Testis (tissue), 3 donors: Measurements from ENCODE around the gene HOXA7. TPM values are rescaled to one million over a fixed set of nuclear protein-coding genes. Genes with fewer than 3 reads are reported as not detected.
A peak's percentile ranks its signal among the peaks of the same experiment; 100 is the strongest.

Experiments
- DNase-seq: peaks from one replicate; pipeline ENCODE4 v3.0.0-alpha.2; 2019
- H3K27ac ChIP-seq, 2 donors: fragments of 200-600 bp; sonication (generic); one replicate each; pipeline ENCODE4 v1.5.1; 2019
- H3K27me3 ChIP-seq: fragments of 200-600 bp; sonication (generic); one replicate; pipeline ENCODE4 v1.5.1; 2019
- H3K36me3 ChIP-seq: fragments of 200-600 bp; sonication (generic); one replicate; pipeline ENCODE4 v1.5.1; 2017; ENCODE audit warnings: low read depth; ENCODE audit errors: missing control alignments
- H3K4me1 ChIP-seq: fragments of 200-600 bp; sonication (generic); one replicate; pipeline ENCODE4 v1.5.1; 2019
- H3K4me3 ChIP-seq, 2 donors: fragments of 200-600 bp; sonication (generic); one replicate each; pipeline ENCODE4 v1.5.1; 2017 to 2019
- H3K9me3 ChIP-seq: fragments of 200-600 bp; sonication (generic); one replicate; pipeline ENCODE4 v1.5.1; 2017
- POLR2A ChIP-seq: fragments of 450-650 bp; IDR thresholded peaks from one replicate; pipeline ENCODE4 v1.6.1; 2017; ENCODE audit warnings: antibody characterized with exemption, mild to moderate bottlenecking, moderate library complexity
- WGBS, 2 donors: methylation state at CpG; one replicate each; pipeline ENCODE4 v1.1.5; 2018; 5-methylcytosine and 5-hydroxymethylcytosine counted together
- intact Hi-C: fragments of 100-400 bp; cut with DNase I; formaldehyde crosslinking; loops from one replicate; pipeline ENCODE4 v1.15.1; 2023; ENCODE audit warnings: low total_unique reads
- polyA plus RNA-seq: library from polyadenylated mRNA; stranded (reverse); fragments of 350-450 nt; fragmentation: Illumina TruSeq; extraction: RNeasy Lipid Tissue Mini Kit (QIAGEN cat#74804); gene quantifications from one replicate; pipeline ENCODE4 v1.2.3, GENCODE V29; 2014; ENCODE audit warnings: low read depth, low replicate concordance; ENCODE audit not compliant: insufficient read depth
- total RNA-seq, 2 donors: library from RNA; depleted of rRNA; stranded (reverse); fragments of >200 nt; gene quantifications; one replicate each; pipeline ENCODE4 v1.2.3, GENCODE V29; 2016
- TF ChIP-seq, protein P1 (sequence below), 3 experiments: fragments of 450-650 bp in 2 of 3; fragments of 200-600 bp in 1 of 3; sonication (generic) in 1 of 3; IDR thresholded peaks; one replicate each; pipeline ENCODE4 v1.5.1; 2016 to 2019; ENCODE audit warnings: antibody characterized with exemption in 3 of 3, mild to moderate bottlenecking in 2 of 3, moderate library complexity in 1 of 3

Gene HOXA7
- total and polyA plus RNA-seq, 3 donors from 2014 or later, result 3.1 to 13.1 (median 7.8) TPM

GRCh38 chr7:27154901-27155815, 1.3 kb downstream of the HOXA7 start:
- peak; percentile 10 for DNase-seq
- Histone ChIP-seq H3K4me3 (no peak overlapping the region), H3K27me3 (peaks cover 14% of the 10 kb centered on the region), H3K9me3 (no peaks in the 10 kb centered on the region), H3K27ac (no peak overlapping the region), H3K4me1 (peaks cover 7% of the 10 kb centered on the region), H3K36me3 (no peaks in the 10 kb centered on the region)
- WGBS, 2 donors, result 5 to 12% methylated on average over 45 to 48 of the region's 48 CpGs
- intact Hi-C loops, result no loop called here
- no peak for TF ChIP-seq POLR2A

DNA sequence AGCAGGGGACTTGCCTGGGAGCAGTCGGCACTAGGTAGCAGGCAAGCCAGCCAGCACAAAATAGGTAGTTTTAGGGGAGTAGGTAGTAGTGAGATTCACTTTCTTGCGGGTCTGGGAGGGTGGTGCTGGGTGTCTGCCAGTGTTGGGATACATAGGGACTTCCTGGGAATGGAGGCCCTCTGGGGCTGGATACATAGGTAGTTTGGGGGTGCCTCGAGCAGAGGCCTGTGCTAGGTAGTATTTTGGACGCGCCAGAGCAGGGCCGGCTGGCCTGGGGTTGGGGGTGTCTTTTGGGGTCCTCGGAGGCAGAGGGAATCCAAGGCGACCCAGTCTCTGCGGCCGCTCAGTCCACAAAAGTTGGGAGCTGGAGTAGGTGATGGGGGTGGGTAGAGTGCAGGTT, 2.1 kb downstream of the HOXA7 start:
- WGBS, 2 donors, result 44 to 56% methylated on average over 10 of the region's 10 CpGs
- Histone ChIP-seq H3K4me3 (no peak overlapping the region), H3K27ac (no peak overlapping the region), H3K9me3 (no peaks in the 10 kb centered on the region), H3K36me3 (no peaks in the 10 kb centered on the region), H3K27me3 (peaks cover 14% of the 10 kb centered on the region), H3K4me1 (peaks cover 7% of the 10 kb centered on the region)
- DNase-seq, result peak; percentile 6
- no peak for TF ChIP-seq POLR2A
- TF ChIP-seq, protein P1, sequence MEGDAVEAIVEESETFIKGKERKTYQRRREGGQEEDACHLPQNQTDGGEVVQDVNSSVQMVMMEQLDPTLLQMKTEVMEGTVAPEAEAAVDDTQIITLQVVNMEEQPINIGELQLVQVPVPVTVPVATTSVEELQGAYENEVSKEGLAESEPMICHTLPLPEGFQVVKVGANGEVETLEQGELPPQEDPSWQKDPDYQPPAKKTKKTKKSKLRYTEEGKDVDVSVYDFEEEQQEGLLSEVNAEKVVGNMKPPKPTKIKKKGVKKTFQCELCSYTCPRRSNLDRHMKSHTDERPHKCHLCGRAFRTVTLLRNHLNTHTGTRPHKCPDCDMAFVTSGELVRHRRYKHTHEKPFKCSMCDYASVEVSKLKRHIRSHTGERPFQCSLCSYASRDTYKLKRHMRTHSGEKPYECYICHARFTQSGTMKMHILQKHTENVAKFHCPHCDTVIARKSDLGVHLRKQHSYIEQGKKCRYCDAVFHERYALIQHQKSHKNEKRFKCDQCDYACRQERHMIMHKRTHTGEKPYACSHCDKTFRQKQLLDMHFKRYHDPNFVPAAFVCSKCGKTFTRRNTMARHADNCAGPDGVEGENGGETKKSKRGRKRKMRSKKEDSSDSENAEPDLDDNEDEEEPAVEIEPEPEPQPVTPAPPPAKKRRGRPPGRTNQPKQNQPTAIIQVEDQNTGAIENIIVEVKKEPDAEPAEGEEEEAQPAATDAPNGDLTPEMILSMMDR (IDR thresholded peaks at IDR 0.05), result no peak
- intact Hi-C loops, result no loop called here

DNA sequence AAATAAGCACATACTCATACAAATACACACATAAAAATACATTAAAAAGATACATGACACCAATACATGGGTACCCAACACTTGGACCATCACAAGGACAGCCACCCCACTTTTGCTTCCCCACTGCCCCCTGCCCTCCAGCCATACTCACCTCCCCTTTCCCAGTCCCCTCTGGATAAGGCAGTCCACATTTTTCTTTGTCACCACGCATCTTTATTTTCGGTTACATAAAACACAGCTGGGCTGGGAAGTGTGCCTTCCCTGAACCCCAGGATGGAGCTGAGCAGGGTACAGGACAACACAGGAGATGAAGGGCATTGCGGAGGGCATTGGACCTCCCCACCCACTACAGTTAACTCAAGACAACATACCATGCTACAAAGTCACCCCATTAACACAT, 2.9 kb downstream of the HOXA7 start:
- TF ChIP-seq POLR2A, result no peak
- TF ChIP-seq, protein P1 (IDR thresholded peaks at IDR 0.05), result no peak
- peaks cover 14% of the 10 kb centered on the region for H3K27me3 ChIP-seq
- H3K4me1 ChIP-seq, result peaks cover 7% of the 10 kb centered on the region
- no peak overlapping the region for H3K4me3 ChIP-seq
- intact Hi-C loops, result no loop called here
- DNase-seq, result peak; percentile 6
- no peaks in the 10 kb centered on the region for H3K36me3 ChIP-seq
- WGBS, 2 donors, result 83% methylated on average over 3 of the region's 3 CpGs
- H3K9me3 ChIP-seq, result no peaks in the 10 kb centered on the region
- no peak overlapping the region for H3K27ac ChIP-seq

DNA sequence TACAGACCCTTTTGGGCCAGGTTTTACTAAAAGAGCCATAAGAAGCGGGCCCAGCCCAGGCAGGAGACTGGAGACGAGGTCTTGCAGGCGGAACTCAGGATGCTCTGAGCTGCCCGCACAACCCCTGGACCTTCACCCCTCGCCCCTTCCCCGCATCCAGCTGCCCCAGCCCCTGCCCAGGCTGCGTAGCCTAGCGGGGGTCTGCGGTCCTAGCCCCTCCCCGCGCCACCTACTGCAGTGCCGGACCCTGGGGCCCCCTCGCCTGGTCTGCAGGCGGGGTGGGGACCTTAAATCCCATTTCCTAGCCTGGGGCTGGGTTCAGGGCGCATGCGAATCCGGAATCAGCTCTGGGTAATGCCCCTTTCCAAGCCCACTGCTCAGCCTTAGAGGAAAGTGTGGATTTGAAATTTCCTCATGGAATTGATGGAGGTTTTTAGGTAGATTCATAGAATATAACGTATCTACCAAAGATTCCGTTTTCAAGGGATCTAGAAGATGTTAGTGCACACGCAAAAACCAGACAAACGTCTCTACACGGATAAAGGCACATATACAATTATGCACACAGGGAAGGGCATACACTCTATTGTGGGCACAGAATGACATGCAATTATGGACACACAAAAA, 3.5 kb downstream of the HOXA7 start:
- TF ChIP-seq POLR2A, result no peak
- TF ChIP-seq, protein P1 (IDR thresholded peaks at IDR 0.05), result no peak
- Histone ChIP-seq H3K27ac (no peak overlapping the region), H3K4me1 (peaks cover 7% of the 10 kb centered on the region), H3K9me3 (no peaks in the 10 kb centered on the region), H3K36me3 (no peaks in the 10 kb centered on the region), H3K27me3 (peaks cover 14% of the 10 kb centered on the region), H3K4me3 (no peak overlapping the region)
- DNase-seq, result no peak
- intact Hi-C loops, result no loop called here
- WGBS, 2 donors, result 24 to 56% methylated on average over 8 to 22 of the region's 22 CpGs

GRCh38 chr7:27151931-27152815, 4.3 kb downstream of the HOXA7 start, which contains the start of gene HOXA3:
TSS of gene HOXA3 (minus strand) at chr7:27152583. CDS start at chr7:27110640, 41,943 bp downstream.
- WGBS, 2 donors, result 2 to 5% methylated on average over 48 to 53 of the region's 53 CpGs
- H3K4me3 ChIP-seq, result no peak within 1 kb of the TSS
- H3K27ac ChIP-seq, result no peak within 1 kb of the TSS
- no peaks in the 10 kb centered on the region for H3K9me3 ChIP-seq
- intact Hi-C loops, result no loop called here
- peak; percentile 13 for DNase-seq
- TF ChIP-seq, protein P1 (IDR thresholded peaks at IDR 0.05), result no peak
- TF ChIP-seq POLR2A, result no peak
- H3K36me3 ChIP-seq, result no peaks in the 10 kb centered on the region
- H3K27me3 ChIP-seq, result peaks cover 14% of the 10 kb centered on the region
- H3K4me1 ChIP-seq, result peaks cover 7% of the 10 kb centered on the region
